Measurements from ENCODE around the gene WEE1. TPM values are rescaled to one million over a fixed set of nuclear protein-coding genes. Genes with fewer than 3 reads are reported as not detected.

The WEE1 gene
- total RNA-seq, 1 experiment from 2014 or later = 54.9 TPM

DNA sequence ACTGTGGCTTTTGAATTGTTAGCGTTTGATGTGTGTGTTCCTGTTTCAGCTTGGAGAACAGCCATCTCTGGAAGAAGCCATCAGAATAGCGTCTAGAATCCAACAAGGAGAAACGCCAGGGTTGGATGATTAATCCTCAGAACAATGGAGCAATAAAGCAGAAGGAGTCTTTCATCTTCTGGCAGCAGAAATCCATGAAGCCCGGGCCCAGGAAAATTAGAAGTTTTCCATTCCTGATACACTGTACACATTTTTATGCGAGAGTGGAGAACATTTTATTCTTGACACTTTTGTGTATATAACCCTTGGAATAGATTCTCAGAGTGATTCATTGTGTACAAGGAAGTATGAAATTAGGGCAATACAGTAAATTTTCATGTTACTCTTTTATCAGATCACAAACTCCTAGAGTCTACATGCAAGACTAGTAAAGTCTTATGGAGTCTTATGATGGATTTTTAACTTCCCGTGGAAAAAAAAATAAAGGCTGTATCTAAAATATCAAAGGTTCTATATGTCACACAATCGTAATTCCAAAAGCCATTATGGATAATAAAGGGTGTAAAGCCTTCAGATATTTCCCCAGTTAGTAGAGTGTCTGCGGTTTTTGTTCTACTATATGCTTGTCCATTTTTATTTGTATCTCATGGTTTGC, 45.9 kb upstream of the WEE1 start:
- ChIA-PET CTCF (interaction anchor here (0.6 kb wide), 2 partner anchors 313 to 363 kb away, joined by 3 to 6 read pairs; no protein-coding TSS in a partner anchor), POLR2A (ENCODE audit: low non-redundant PET) (no interaction called here)
- Histone ChIP-seq H3K27ac (ENCODE audit: low read depth, low read length, poor library complexity, severe bottlenecking) (peak overlapping the region; percentile 33), H3K4me3 (ENCODE audit: low read depth, low read length, poor library complexity, severe bottlenecking) (no peak overlapping the region), H3K27me3 (replicated peaks; ENCODE audit: insufficient read depth, low read depth, low read length, poor library complexity) (no peaks in the 10 kb centered on the region), H3K9me3 (ENCODE audit: low read depth, low read length, poor library complexity, severe bottlenecking) (no peaks in the 10 kb centered on the region), H3K36me3 (ENCODE audit: insufficient read depth, low read length, poor library complexity, severe bottlenecking) (no peaks in the 10 kb centered on the region), H3K4me1 (ENCODE audit: insufficient read depth, low read length, poor library complexity, severe bottlenecking) (peaks cover 26% of the 10 kb centered on the region)
- intact Hi-C loops (cut with micrococcal nuclease; ENCODE audit: unreplicated experiment) = no loop called here
- no peak for DNase-seq (ENCODE audit: low spot score)
- BruUV-seq (replicated peaks) = no TSS peak
- TF ChIP-seq EZH2 (IDR thresholded peaks at IDR 0.05; ENCODE audit: borderline replicate concordance, low read depth, low read length, poor library complexity, severe bottlenecking) = no peak
- TF ChIP-seq, protein P1, sequence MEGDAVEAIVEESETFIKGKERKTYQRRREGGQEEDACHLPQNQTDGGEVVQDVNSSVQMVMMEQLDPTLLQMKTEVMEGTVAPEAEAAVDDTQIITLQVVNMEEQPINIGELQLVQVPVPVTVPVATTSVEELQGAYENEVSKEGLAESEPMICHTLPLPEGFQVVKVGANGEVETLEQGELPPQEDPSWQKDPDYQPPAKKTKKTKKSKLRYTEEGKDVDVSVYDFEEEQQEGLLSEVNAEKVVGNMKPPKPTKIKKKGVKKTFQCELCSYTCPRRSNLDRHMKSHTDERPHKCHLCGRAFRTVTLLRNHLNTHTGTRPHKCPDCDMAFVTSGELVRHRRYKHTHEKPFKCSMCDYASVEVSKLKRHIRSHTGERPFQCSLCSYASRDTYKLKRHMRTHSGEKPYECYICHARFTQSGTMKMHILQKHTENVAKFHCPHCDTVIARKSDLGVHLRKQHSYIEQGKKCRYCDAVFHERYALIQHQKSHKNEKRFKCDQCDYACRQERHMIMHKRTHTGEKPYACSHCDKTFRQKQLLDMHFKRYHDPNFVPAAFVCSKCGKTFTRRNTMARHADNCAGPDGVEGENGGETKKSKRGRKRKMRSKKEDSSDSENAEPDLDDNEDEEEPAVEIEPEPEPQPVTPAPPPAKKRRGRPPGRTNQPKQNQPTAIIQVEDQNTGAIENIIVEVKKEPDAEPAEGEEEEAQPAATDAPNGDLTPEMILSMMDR (conservative IDR thresholded peaks at IDR 0.05; ENCODE audit: low read depth, low read length) = no peak

DNA sequence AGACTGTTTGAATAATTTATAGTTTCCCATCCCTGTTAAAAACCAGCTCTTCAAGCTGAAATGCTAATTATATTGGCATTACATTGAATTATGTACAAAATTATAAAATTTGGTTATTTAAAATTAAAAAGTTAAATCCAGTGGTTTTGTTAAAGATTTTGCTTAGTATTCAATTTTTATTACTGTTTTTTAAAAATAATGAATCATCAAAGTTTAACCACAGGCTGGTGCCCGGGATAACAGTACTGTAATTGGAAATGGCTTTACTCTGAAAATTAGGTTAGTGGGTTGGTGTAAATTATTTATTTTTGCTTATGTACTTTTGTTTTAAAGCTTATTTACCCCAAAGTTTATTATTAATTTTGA, 45.4 kb upstream of the WEE1 start:
- Histone ChIP-seq H3K27me3 (replicated peaks; ENCODE audit: insufficient read depth, low read depth, low read length, poor library complexity) (no peaks in the 10 kb centered on the region), H3K36me3 (ENCODE audit: insufficient read depth, low read length, poor library complexity, severe bottlenecking) (no peaks in the 10 kb centered on the region), H3K27ac (ENCODE audit: low read depth, low read length, poor library complexity, severe bottlenecking) (no peak overlapping the region), H3K4me1 (ENCODE audit: insufficient read depth, low read length, poor library complexity, severe bottlenecking) (peaks cover 26% of the 10 kb centered on the region), H3K4me3 (ENCODE audit: low read depth, low read length, poor library complexity, severe bottlenecking) (no peak overlapping the region), H3K9me3 (ENCODE audit: low read depth, low read length, poor library complexity, severe bottlenecking) (no peaks in the 10 kb centered on the region)
- no peak for TF ChIP-seq EZH2 (IDR thresholded peaks at IDR 0.05; ENCODE audit: borderline replicate concordance, low read depth, low read length, poor library complexity, severe bottlenecking)
- TF ChIP-seq, protein P1 (conservative IDR thresholded peaks at IDR 0.05; ENCODE audit: low read depth, low read length) = no peak
- no TSS peak for BruUV-seq (replicated peaks)
- intact Hi-C loops (cut with micrococcal nuclease; ENCODE audit: unreplicated experiment) = no loop called here
- CTCF ChIA-PET = no interaction called here
- no peak for DNase-seq (ENCODE audit: low spot score)
- POLR2A ChIA-PET (ENCODE audit: low non-redundant PET) = no interaction called here

DNA sequence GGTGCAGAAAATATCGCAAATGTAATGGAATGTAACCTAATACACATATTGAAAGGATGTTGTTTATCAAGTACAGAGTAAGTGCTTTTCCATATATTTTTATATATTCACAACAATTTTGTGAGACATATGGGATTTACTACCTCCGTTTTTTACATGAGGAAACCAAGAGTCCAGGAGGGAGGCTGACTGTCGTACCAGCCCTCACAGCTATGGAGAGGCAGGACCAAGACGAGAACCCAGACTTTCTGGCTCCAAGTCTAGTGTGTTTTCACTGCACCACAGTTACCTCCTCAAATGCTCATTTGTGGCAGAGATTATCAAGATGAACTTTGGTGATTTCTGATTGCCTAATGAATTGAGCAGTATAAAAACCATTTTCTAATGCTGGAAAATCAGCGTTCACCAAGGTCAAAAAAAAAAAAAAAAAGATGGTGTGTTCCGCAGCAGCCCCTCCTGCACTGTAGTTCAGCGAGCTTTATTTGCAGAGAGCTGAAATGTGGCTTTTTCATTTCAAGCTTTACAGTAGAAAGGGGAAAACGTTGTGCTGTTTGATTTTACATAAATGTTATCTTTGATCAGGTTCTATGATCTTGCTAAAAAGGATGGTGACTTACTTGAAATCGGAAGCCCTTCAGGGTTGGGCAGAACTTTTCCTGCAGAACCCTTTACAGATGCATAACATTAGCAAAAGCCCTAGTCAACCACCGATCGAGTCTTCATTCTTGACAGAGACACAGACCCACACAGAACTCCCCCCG, 44.7 kb upstream of the WEE1 start:
- no TSS peak for BruUV-seq (replicated peaks)
- DNase-seq (ENCODE audit: low spot score) = no peak
- intact Hi-C loops (cut with micrococcal nuclease; ENCODE audit: unreplicated experiment) = no loop called here
- TF ChIP-seq EZH2 (IDR thresholded peaks at IDR 0.05; ENCODE audit: borderline replicate concordance, low read depth, low read length, poor library complexity, severe bottlenecking) = no peak
- TF ChIP-seq, protein P1 (conservative IDR thresholded peaks at IDR 0.05; ENCODE audit: low read depth, low read length) = no peak
- Histone ChIP-seq H3K27ac (ENCODE audit: low read depth, low read length, poor library complexity, severe bottlenecking) (no peak overlapping the region), H3K9me3 (ENCODE audit: low read depth, low read length, poor library complexity, severe bottlenecking) (no peaks in the 10 kb centered on the region), H3K4me1 (ENCODE audit: insufficient read depth, low read length, poor library complexity, severe bottlenecking) (peaks cover 26% of the 10 kb centered on the region), H3K27me3 (replicated peaks; ENCODE audit: insufficient read depth, low read depth, low read length, poor library complexity) (no peaks in the 10 kb centered on the region), H3K36me3 (ENCODE audit: insufficient read depth, low read length, poor library complexity, severe bottlenecking) (no peaks in the 10 kb centered on the region), H3K4me3 (ENCODE audit: low read depth, low read length, poor library complexity, severe bottlenecking) (no peak overlapping the region)
- POLR2A ChIA-PET (ENCODE audit: low non-redundant PET) = no interaction called here
- CTCF ChIA-PET = no interaction called here
